HEK293 (cell line): ENCODE data around the gene IL1RAP.

Source experiments
- ELK4 ChIP-seq: IDR thresholded peaks from 2 replicates; pipeline ENCODE4 v1.6.1; 2011; ENCODE audit warnings: mild to moderate bottlenecking, low read depth, low read length, borderline replicate concordance
- ZNF174 ChIP-seq: fragments of 450-650 bp; formaldehyde crosslinking; IDR thresholded peaks from 2 replicates; pipeline ENCODE4 v1.5.0; 2017; ENCODE audit warnings: missing biosample characterization, mild to moderate bottlenecking, missing genetic modification characterization
- ZNF362 ChIP-seq: fragments of 450-650 bp; formaldehyde crosslinking; IDR thresholded peaks from 2 replicates; pipeline ENCODE4 v1.5.1; 2016; ENCODE audit warnings: missing biosample characterization, missing genetic modification characterization
- ZNF404 ChIP-seq: fragments of 450-650 bp; formaldehyde crosslinking; IDR thresholded peaks from 2 replicates; pipeline ENCODE4 v1.5.1; 2017; ENCODE audit warnings: missing biosample characterization, missing genetic modification characterization
- ZNF510 ChIP-seq: fragments of 450-650 bp; formaldehyde crosslinking; IDR thresholded peaks from 2 replicates; pipeline ENCODE4 v1.5.1; 2018; ENCODE audit warnings: mild to moderate bottlenecking, missing genetic modification characterization, missing biosample characterization; ENCODE audit not compliant: insufficient replicate concordance
- ZNF830 ChIP-seq: fragments of 450-650 bp; IDR thresholded peaks from 2 replicates; pipeline ENCODE4 v1.5.0; 2018; ENCODE audit warnings: missing biosample characterization, missing genetic modification characterization, low read depth, mild to moderate bottlenecking, moderate library complexity

- no peak for TF ChIP-seq ZNF830 (tag by site-specific recombination)
- TF ChIP-seq ZNF404 = no peak
- TF ChIP-seq ZNF362 (tag by site-specific recombination) = no peak
- TF ChIP-seq ZNF174 (tag by site-specific recombination) = no peak
- TF ChIP-seq ELK4 = no peak
- no peak for TF ChIP-seq ZNF510 (tag by site-specific recombination)
Measured at GRCh38 chr3:190492966-190493365, 20.9 kb upstream of the IL1RAP start.
